NCI-H146 treated with DMSO at 0.1 percent for 48 hours (cell line): ENCODE data around the gene DBNL.

Experiments used
- DNase-seq: peaks from one replicate; lab custom pipeline; 2025; ENCODE audit not compliant: unreplicated experiment; lab: John Stamatoyannopoulos, UW

DBNL gene

GRCh38 chr7:44108768-44109750, 64.6 kb downstream of the DBNL start:
- no peak for DNase-seq

- no peak for DNase-seq
These were observed 65.5 kb downstream of the DBNL start for GRCh38 chr7:44109991-44110390.

DNA sequence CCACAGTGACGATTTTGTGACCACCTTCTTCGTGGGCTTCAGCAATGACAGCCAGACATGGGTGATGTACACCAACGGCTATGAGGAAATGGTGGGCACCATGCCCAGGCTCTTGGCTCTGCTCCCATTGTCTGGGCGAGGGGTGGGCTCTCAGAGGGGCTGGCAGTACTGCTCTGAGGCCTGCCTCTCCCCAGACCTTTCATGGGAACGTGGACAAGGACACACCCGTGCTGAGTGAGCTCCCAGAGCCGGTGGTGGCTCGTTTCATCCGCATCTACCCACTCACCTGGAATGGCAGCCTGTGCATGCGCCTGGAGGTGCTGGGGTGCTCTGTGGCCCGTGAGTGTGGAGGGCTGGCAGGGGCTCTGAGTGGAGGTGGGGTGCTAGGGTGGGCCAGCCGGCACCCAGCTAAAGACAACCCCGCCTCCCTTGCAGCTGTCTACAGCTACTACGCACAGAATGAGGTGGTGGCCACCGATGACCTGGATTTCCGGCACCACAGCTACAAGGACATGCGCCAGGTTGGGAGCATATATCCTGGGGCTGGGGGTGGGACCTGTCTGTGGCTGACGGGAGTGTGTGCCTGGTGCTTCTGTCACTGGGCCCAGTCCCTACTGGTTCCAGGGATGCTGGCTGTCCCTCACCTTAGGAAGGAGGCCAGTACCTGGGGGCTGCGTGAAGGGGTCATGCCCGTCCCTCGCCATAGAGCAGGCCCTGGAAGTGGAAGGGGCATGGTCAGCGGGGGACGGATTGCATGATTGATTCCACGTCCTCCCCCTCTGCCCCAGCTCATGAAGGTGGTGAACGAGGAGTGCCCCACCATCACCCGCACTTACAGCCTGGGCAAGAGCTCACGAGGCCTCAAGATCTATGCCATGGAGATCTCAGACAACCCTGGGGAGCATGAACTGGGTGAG, 66.5 kb downstream of the DBNL start:
- DNase-seq = no peak
